Motor neuron (in vitro differentiated cells): ENCODE results near the gene ITPKB. TPM values are rescaled to one million over a fixed set of nuclear protein-coding genes. Genes with fewer than 3 reads are reported as not detected.

ENCODE experiments used
- ATAC-seq, 8 experiments: fragments of 200-7000 bp; cut with Tn5 transposase; replicated peaks in 6 of 8; 2 replicates each; pipeline ENCODE4 v1.8.0; 2021; ENCODE audit warnings: mild to moderate bottlenecking in 8 of 8, moderate library complexity in 8 of 8
- H3K27ac ChIP-seq, 2 donors: fragments of 250-450 bp; sonication (Bioruptor Pico); 2 replicates each; pipeline ENCODE4 v1.9.0; 2021; ENCODE audit warnings: antibody characterized with exemption in 2 of 2, mild to moderate bottlenecking in 2 of 2, moderate library complexity in 1 of 2
- H3K4me1 ChIP-seq, 2 donors: fragments of 250-450 bp; sonication (Bioruptor Pico); replicated peaks in 1 of 2; 2 replicates each; pipeline ENCODE4 v1.6.1; 2021; ENCODE audit warnings: antibody characterized with exemption in 2 of 2, mild to moderate bottlenecking in 2 of 2, moderate library complexity in 1 of 2
- H3K4me3 ChIP-seq, 5 donors: fragments of 250-450 bp; sonication (Bioruptor Pico); 2 replicates each; pipeline ENCODE4 v1.9.0; 2021; ENCODE audit warnings: antibody characterized with exemption in 5 of 5, mild to moderate bottlenecking in 5 of 5, moderate library complexity in 4 of 5
- WGBS, 10 experiments: fragments of 450-650 bp; shearing (Covaris generic); methylation state at CpG; one replicate each; pipeline ENCODE4 v1.0.0; 2022; 5-methylcytosine and 5-hydroxymethylcytosine counted together
- in situ Hi-C, 9 experiments: fragments of 400-800 bp; cut with MboI; loops; one replicate each; pipeline ENCODE4 v1.15.0; 2021; ENCODE audit warnings: low sequenced_read_pairs in 9 of 9, low pct_unique_long_range_greater_than_20kb in 2 of 9; ENCODE audit not compliant: unreplicated experiment in 9 of 9
- total RNA-seq, 8 experiments: library from RNA; unstranded; fragments of 300-600 nt; gene quantifications; 2 replicates each; pipeline versions ENCODE4 v1.2.3 to v1.2.4, GENCODE V29; 2022

The ITPKB gene
- total RNA-seq, 8 experiments from 2014 or later = 0.54 to 48.6 (median 3.4) TPM

- no peak overlapping the region for H3K27ac ChIP-seq
- WGBS, 10 experiments = 80 to 100% (median 94%) methylated on average over 1 to 4 of the region's 4 CpGs; no CpG with 5 or more reads in 3 of the 10 experiments
- in situ Hi-C loops = no loop called here
Observed at GRCh38 chr1:226666692-226667091, 72.4 kb downstream of the ITPKB start.

GRCh38 chr1:226666164-226666506 lies 72.9 kb downstream of the ITPKB start:
- Histone ChIP-seq H3K27ac (no peak overlapping the region), H3K4me1 (peaks cover 17 to 19% of the 10 kb centered on the region in 2 donors), H3K4me3 (no peak overlapping the region)
- ATAC-seq = no peak
- WGBS, 10 experiments = 93 to 100% (median 95%) methylated on average over 1 to 6 of the region's 6 CpGs; no CpG with 5 or more reads in 6 of the 10 experiments
- in situ Hi-C loops = no loop called here

More at GRCh38 chr1:226666692-226667091, 72.4 kb downstream of the ITPKB start:
- no peak for ATAC-seq
- peaks cover 17 to 19% of the 10 kb centered on the region in 2 donors for H3K4me1 ChIP-seq
- H3K4me3 ChIP-seq = no peak overlapping the region

GRCh38 chr1:226665505-226666163 lies 73.4 kb downstream of the ITPKB start:
- in situ Hi-C loops = no loop called here
- H3K27ac ChIP-seq = no peak overlapping the region
- H3K4me1 ChIP-seq = peaks cover 21 to 22% of the 10 kb centered on the region in 2 donors
- no peak overlapping the region for H3K4me3 ChIP-seq
- ATAC-seq = no peak
- 80 to 100% (median 95%) methylated on average over 1 to 14 of the region's 17 CpGs; no CpG with 5 or more reads in 2 of the 10 experiments for WGBS, 10 experiments

DNA sequence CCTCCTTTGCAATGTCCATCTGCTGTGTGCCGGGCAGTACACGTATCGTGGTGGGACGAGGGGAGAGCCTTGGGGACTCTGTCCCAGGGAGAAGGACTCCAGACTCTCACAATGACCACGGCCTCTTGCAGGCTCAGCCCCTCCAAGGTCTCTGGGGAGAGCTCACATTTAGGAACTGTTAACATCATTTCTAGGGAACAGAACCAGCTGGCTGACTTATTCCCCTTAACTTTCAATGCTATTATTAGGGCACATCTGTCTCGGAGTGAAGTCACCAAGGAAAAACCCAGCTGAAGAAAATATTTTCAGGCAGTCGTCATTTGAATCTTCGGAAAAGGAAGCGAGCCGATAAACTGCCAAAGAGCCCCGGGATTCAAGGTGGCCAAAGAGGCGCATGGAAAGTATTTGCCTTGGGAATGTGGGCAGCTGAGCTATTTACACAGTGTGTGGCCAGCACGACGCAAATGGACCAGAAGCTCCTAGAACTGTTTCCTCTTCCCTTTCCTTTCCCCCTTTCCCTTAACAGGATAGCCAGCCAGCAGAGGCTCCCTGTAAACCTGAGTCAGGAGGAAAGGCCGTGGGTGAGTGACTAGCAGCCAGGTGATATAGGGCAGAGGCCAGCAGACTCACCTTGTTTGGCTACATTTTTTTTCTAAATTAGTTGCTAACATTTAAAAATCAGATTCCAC lies 74.5 kb downstream of the ITPKB start:
- Histone ChIP-seq H3K4me3 (no peak overlapping the region), H3K4me1 (peaks cover 22 to 27% of the 10 kb centered on the region in 2 donors), H3K27ac (no peak overlapping the region)
- in situ Hi-C loops = no loop called here
- ATAC-seq = no peak
- 11 to 100% (median 84%) methylated on average over 1 to 15 of the region's 15 CpGs; no CpG with 5 or more reads in 2 of the 10 experiments for WGBS, 10 experiments

DNA sequence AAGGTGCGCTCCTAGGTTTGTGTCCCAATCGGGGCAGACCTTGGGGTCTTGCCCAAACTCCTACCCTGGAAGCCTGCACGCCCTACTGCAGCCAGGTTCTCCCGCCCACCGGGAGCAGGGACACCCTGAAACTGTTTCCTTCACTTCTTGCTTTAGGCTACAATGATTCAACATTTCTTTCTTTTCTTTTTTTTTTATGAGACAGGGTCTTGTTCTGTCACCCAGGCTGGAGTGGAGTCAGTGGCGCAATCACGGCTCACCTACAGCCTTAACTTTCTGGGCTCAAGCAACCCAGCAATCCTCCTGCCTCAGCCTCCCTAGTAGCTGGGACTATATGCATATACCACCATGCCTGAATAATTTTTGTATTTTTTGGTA lies 75.8 kb downstream of the ITPKB start:
- H3K27ac ChIP-seq = no peak overlapping the region
- H3K4me1 ChIP-seq = peaks cover 24 to 32% of the 10 kb centered on the region in 2 donors
- in situ Hi-C loops = no loop called here
- no peak for ATAC-seq
- WGBS, 10 experiments = 40 to 97% (median 92%) methylated on average over 2 to 7 of the region's 7 CpGs; no CpG with 5 or more reads in 5 of the 10 experiments
- no peak overlapping the region for H3K4me3 ChIP-seq

DNA sequence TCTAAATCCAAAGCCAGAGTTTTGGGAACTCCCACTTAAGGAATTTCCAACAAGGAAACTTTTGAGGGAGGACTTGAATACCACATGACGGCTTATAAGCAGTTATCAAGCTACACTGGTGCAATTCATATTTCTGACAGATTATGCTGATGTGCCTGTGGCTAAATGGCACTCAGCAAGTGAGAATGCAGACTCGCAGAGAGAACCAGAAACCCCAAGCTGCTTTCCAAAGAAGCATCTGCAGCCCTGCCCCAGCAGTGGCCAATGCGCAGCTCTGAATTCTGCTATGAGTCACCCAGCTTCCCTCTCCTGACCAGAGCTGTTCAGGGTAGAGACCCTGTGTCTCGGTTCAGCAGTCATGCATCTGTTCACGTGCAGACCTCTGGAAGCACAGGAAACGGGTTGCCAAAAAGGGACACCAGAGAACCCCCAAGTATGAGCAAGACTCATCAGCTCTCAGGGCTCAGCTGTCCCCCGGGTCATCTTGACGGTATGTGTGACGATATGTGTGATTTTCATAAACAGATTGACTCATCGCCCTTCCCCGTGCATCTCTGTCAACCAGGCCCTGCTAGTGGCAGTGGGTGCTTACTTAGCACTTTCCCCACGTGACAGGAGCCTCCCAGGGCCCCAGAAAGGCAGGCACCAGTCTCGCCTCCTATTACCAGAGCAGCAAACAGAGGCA lies 76.3 kb downstream of the ITPKB start:
- Histone ChIP-seq H3K27ac (no peak overlapping the region), H3K4me1 (peaks cover 24 to 37% of the 10 kb centered on the region in 2 donors), H3K4me3 (no peak overlapping the region)
- peak; percentile 87 to 98 (median 95) for ATAC-seq
- in situ Hi-C loops = no loop called here
- 0 to 83% (median 57%) methylated on average over 1 to 13 of the region's 13 CpGs for WGBS, 10 experiments

GRCh38 chr1:226661965-226662364 lies 77.1 kb downstream of the ITPKB start:
- WGBS, 10 experiments = 0 to 60% (median 37%) methylated on average over 1 to 6 of the region's 6 CpGs; no CpG with 5 or more reads in 2 of the 10 experiments
- H3K4me3 ChIP-seq = no peak overlapping the region
- peak in 2 of 8 experiments; percentile 6 to 26 for ATAC-seq
- H3K4me1 ChIP-seq = peaks cover 32 to 45% of the 10 kb centered on the region in 2 donors
- in situ Hi-C loops = no loop called here
- H3K27ac ChIP-seq = no peak overlapping the region

DNA sequence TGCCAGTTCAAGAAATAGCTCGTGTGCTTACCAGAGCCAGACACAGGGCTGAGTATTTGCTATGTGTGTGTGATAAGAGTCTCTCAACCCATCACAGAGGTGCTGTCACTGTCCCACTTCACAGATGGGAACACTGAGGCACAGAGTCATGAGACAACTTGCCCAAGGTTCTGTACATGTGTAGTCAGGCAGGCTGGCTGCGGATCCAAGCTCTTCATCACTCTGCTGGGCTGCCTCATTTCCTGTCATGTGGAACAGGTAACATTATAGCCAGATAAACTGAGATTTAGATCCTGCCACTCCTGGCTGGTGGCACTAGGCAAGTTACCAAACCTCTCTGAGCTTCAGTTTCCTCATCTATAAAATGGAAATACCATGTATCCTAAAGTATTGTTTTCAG lies 77.8 kb downstream of the ITPKB start:
- Histone ChIP-seq H3K4me1 (peaks cover 35 to 52% of the 10 kb centered on the region in 2 donors), H3K27ac (no peak overlapping the region), H3K4me3 (no peak overlapping the region)
- in situ Hi-C loops = no loop called here
- 92 to 100% (median 100%) methylated on average over 1 to 2 of the region's 2 CpGs; no CpG with 5 or more reads in 4 of the 10 experiments for WGBS, 10 experiments
- no peak for ATAC-seq

- ATAC-seq = no peak
- in situ Hi-C loops = no loop called here
- Histone ChIP-seq H3K4me3 (no peak overlapping the region), H3K27ac (no peak overlapping the region), H3K4me1 (peaks cover 35 to 56% of the 10 kb centered on the region in 2 donors)
- WGBS, 10 experiments = 51 to 100% (median 79%) methylated on average over 1 to 17 of the region's 17 CpGs
Observed at GRCh38 chr1:226660410-226661182, 78.5 kb downstream of the ITPKB start.

DNA sequence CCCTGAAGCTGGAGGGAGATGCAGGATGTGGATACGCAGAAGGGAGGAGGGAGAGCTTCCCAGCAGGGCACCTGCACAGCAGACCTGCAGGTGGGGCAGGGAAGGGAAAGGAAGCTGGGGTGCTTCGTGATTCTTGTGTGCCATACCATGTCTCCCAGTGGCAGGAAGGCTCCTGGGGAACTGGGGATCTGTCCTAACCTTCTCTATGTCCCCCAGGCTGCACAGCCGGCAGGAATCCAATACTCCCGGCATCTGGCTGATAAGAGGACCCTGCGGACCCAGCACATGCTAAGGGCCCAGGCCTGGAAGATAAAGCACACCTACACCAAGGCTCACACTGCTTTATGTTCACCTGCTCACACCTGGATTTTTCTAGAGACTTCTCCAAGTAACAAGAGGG lies 79.4 kb downstream of the ITPKB start:
- 80 to 100% (median 85%) methylated on average over 1 to 4 of the region's 5 CpGs; no CpG with 5 or more reads in 6 of the 10 experiments for WGBS, 10 experiments
- Histone ChIP-seq H3K4me1 (peaks cover 36 to 64% of the 10 kb centered on the region in 2 donors), H3K27ac (no peak overlapping the region), H3K4me3 (no peak overlapping the region)
- ATAC-seq = no peak
- in situ Hi-C loops = no loop called here

DNA sequence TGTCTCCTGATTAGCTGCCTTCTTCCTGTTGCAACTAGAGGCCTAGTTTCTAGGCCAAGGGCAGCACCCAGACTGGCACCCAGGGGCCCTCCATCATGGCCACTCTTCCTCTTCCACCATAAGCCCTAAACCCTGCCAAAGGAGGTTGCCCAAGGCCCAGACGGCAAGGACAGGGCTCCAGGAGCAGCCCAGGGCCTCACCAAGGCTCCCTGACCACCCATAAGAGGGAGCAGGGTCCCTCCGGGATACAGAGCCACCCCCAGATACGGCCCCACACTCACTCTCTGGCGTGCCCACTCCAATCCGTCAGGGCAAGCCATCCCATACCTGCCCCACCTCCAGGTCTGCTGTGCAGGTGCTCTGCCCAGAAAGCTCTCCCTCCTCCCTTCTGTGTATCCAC lies 79.9 kb downstream of the ITPKB start:
- peaks cover 41 to 69% of the 10 kb centered on the region in 2 donors for H3K4me1 ChIP-seq
- H3K4me3 ChIP-seq = no peak overlapping the region
- 80 to 100% (median 93%) methylated on average over 1 to 5 of the region's 5 CpGs; no CpG with 5 or more reads in 7 of the 10 experiments for WGBS, 10 experiments
- in situ Hi-C loops = no loop called here
- no peak overlapping the region for H3K27ac ChIP-seq
- no peak for ATAC-seq

GRCh38 chr1:226658546-226659125 lies 80.4 kb downstream of the ITPKB start:
- 85 to 100% (median 93%) methylated on average over 1 to 19 of the region's 22 CpGs; no CpG with 5 or more reads in 3 of the 10 experiments for WGBS, 10 experiments
- Histone ChIP-seq H3K4me1 (peaks cover 45 to 74% of the 10 kb centered on the region in 2 donors), H3K4me3 (no peak overlapping the region), H3K27ac (no peak overlapping the region)
- in situ Hi-C loops = no loop called here
- ATAC-seq = no peak
